ENCODE results near the gene REC8. TPM values are rescaled to one million over a fixed set of nuclear protein-coding genes. Genes with fewer than 3 reads are reported as not detected.
A peak's percentile ranks its signal among the peaks of the same experiment; 100 is the strongest.

Gene REC8
- total and polyA plus RNA-seq, 4 donors: 2.3 to 4.7 (median 3.8) TPM

- Histone ChIP-seq H3K4me3 (ENCODE audit: low read depth in 1 of 3, low read length in 3 of 3) (no peak overlapping the region), H3K36me3 (ENCODE audit: control insufficient read depth in 4 of 4, insufficient read depth in 3 of 4, low read depth in 1 of 4, low read length in 3 of 4) (peaks cover 28 to 49% (median 45%) of the 10 kb centered on the region in 4 donors), H3K4me1 (ENCODE audit: control insufficient read depth in 4 of 4, insufficient read depth in 4 of 4, low read length in 3 of 4) (peaks cover 0 to 4% (median 2%) of the 10 kb centered on the region in 4 donors), H3K9ac (ENCODE audit: low read depth in 1 of 2, low read length in 2 of 2) (no peak overlapping the region), H3K27me3 (ENCODE audit: control insufficient read depth in 4 of 4, insufficient read depth in 4 of 4, low read length in 3 of 4) (no peaks in the 10 kb centered on the region), H3K9me3 (ENCODE audit: control insufficient read depth in 4 of 4, low read length in 3 of 4) (no peaks in the 10 kb centered on the region), H3K27ac (ENCODE audit: low read depth in 1 of 2, low read length in 2 of 2) (no peak overlapping the region)
- WGBS: 92% methylated on average over 9 of the region's 9 CpGs
- DNase-seq (ENCODE audit: low spot score): peak; percentile 71
- TF ChIP-seq ATF3 (IDR thresholded peaks at IDR 0.05): no peak
- TF ChIP-seq FOXA1 (IDR thresholded peaks at IDR 0.05): no peak
- no peak for TF ChIP-seq JUND (IDR thresholded peaks at IDR 0.05)
- no peak for TF ChIP-seq SP1 (IDR thresholded peaks at IDR 0.05)
- TF ChIP-seq NR2F2 (IDR thresholded peaks at IDR 0.05): no peak
- TF ChIP-seq TAF1 (conservative IDR thresholded peaks at IDR 0.05): no peak
- no peak for TF ChIP-seq ZBTB33 (IDR thresholded peaks at IDR 0.05)
- TF ChIP-seq FOXA2 (IDR thresholded peaks at IDR 0.05): no peak
- TF ChIP-seq YY1 (IDR thresholded peaks at IDR 0.05): no peak
- TF ChIP-seq EGR1 (IDR thresholded peaks at IDR 0.05; ENCODE audit: low read depth in 2 of 2): no peak
- no peak for TF ChIP-seq GABPA (IDR thresholded peaks at IDR 0.05 in 1 of 2, conservative IDR thresholded peaks at IDR 0.05 in 1 of 2)
- TF ChIP-seq HNF4A (conservative IDR thresholded peaks at IDR 0.05): no peak
- no peak for TF ChIP-seq RAD21 (IDR thresholded peaks at IDR 0.05)
- TF ChIP-seq CTCF (IDR thresholded peaks at IDR 0.05; ENCODE audit: low read depth, low read length, missing input control): no peak
- TF ChIP-seq MAX (IDR thresholded peaks at IDR 0.05): no peak
- TF ChIP-seq REST (IDR thresholded peaks at IDR 0.05): no peak
- TF ChIP-seq RXRA (IDR thresholded peaks at IDR 0.05): no peak
- no peak for TF ChIP-seq HNF4G (IDR thresholded peaks at IDR 0.05)
Measured at GRCh38 chr14:24123424-24124417, 48.2 kb upstream of the REC8 start.
